Raji (cell line): ENCODE measurements around the gene ARIH2.

Experiments
- POLR2A ChIP-seq: IDR thresholded peaks from 2 replicates; pipeline ENCODE4 v1.6.1; 2011; ENCODE audit warnings: low read depth, low read length, control low read depth; ENCODE audit not compliant: insufficient read depth

Gene ARIH2

DNA sequence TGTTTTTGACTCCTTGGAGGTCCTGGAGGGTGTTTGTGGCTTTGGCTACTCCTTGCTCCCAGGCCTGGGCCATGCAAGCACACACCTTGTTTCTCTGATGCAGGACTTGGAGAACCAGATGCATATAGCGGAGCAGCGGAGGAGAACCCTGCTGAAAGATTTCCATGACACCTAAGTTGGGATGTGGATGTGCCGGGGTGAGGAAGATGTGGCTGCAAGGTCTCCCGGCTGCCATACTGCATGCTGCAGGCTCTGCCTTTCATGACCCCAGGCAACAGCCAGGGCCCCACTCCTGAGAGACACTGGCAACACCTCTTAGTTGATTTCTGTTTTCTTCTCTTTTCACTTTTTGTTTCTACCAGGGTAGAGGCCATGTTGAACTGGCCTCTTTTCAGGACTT is 64.5 kb downstream of the ARIH2 start:
- no peak for TF ChIP-seq POLR2A

DNA sequence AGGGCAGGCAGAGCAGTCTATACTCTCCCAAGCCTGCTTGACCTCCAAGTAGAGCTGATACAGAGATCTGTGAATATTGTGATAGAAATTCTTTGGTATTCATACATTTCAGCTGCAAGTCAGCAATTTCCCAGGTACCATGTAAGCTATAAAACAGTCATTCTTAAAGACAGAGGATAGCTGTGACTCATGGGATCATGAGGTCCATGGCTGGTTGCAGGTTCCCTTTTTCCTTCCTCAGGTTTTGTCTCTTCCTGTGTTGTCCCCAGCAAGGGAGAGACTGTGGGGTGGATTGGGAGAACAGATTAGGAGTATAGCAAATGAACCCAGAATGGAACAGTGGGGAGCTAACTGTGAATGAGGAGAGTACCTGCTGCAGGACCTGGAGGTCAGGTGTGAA is 66.0 kb downstream of the ARIH2 start:
- no peak for TF ChIP-seq POLR2A

DNA sequence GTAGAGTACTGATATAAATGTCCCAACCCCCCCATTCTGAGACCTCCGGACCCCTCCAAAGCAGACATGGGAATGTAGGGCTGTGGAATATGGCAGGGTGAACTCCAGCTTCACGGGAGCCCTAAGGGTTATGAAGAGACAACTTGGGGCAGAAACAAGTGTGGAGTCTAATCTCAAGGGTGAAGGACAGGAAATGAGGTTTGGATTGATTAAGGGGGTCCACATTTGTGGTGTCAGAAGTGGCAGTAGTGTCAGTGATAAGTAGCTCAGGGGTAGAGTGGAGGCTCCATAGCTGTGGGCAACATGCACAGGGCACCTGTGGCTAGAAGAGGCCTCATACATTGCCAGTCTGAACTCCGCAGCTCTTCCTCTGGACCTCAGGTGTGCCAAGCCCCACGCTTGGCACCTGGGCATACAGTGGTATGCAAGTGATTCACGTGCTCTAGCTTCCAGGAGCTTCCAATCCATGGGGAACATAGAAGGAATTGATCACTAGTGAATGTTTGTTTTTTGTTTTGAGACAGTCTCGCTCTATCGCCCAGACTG is 67.3 kb downstream of the ARIH2 start:
- no peak for TF ChIP-seq POLR2A

GRCh38 chr3:48989126-48989795 is 70.6 kb downstream of the ARIH2 start:
- no peak for TF ChIP-seq POLR2A

GRCh38 chr3:48989796-48990635 is 71.4 kb downstream of the ARIH2 start, which contains the start of gene P4HTM:
TSS of gene P4HTM (plus strand) at chr3:48990241. CDS start at chr3:48990257, 16 bp downstream.
- peak; percentile 63 for TF ChIP-seq POLR2A

DNA sequence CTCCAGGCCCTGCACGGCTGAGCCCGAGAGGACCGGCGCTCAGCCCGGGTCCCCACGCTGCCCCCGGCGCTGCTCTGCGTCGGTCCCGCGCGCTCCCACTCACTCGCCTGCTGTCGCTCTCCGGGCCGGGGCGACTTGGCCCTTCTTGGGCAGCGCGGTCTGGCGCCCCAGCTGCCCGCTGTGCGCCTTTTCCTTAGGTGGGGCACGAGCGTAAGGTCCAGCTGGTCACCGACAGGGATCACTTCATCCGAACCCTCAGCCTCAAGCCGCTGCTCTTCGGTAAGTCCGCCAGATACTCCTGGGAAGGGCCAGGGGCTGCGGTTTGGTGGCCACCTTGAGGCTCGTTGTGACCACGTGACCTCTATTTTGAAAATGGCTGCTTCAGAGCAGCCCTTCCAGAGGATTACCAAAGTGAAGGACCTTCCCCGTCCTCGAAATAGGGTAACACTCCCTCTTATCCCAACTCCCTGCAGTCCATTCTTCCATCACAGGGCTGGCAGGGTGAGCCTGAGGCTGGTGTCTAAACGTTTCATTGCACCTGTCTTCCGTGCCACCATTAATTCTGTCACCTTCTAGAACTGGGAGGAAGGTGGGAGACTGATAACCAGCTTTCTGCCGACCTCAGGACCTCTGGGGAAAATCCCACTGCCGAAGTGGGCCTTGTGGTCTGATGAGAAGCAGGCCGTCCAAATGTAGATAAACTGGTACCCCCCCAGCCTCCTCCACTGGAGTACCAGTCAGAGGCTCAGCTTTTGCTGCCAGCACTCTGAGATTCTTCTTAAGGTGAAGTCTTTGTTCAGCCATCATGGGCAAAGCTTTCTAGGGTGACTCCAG is 72.2 kb downstream of the ARIH2 start:
- no peak for TF ChIP-seq POLR2A

- no peak for TF ChIP-seq POLR2A
Measured at GRCh38 chr3:48991851-48992545, 73.4 kb downstream of the ARIH2 start.

GRCh38 chr3:48993834-48994233 is 75.2 kb downstream of the ARIH2 start:
- TF ChIP-seq POLR2A: no peak

DNA sequence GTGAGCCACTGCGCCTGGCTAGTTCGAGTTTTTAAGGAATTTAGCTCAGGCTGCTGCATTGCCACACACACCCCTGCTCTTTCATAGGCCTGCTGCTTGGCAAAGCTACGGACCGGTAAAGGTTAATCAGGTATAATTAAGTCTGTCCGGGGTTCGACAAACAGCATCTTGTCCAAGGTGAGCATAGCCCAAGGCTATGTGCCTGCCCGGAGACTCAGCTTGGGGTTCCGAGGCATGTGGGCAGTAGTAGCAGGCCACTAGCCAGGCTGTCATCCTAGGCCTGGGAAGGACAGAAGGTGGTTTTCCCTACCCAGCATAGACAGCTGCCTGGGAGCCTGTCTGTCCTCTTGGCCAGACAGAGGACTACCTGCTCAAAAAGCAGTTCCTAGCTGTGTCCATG is 78.0 kb downstream of the ARIH2 start:
- no peak for TF ChIP-seq POLR2A

GRCh38 chr3:48997102-48997635 is 78.5 kb downstream of the ARIH2 start:
- TF ChIP-seq POLR2A: no peak

- no peak for TF ChIP-seq POLR2A
Measured at GRCh38 chr3:48997714-48998637, 79.3 kb downstream of the ARIH2 start.

DNA sequence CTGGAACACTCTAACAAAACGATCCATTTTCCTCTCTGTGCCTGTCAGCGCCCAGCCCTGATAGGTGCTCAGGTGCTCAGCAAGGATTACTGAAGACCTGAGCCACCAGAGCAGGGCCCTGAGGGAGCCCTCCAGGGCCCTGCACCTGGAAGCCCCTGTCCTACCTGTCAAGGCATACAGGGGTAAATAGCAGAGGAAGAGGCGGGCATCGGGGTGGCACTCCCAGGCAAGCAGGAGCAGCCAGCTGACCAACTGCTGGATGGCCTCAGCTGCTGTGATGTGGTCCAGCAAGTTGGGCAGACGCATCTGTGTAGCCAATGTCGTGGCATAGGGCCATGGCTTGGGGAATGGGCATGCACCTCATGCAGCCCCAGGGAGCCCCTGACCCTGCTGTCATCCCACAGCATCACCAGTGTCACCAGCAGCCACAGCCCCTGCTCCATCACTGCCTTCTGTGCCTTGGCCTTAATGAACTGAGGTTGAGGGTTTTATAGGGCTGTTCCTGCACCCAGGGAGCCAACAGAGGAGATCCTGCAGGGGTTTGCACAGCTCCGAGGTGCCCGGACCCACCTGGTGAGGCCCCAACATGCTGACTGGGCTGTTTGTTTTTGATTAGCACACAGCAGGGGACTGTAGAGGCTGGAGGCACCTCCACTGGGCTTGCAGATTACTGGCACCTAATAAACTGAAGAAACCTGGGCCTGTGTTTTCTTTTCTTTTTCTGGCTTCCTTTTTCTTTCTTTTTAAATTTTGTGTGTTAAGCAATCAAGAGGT is 80.6 kb downstream of the ARIH2 start:
- TF ChIP-seq POLR2A: no peak

GRCh38 chr3:49001155-49001554 is 82.5 kb downstream of the ARIH2 start:
- no peak for TF ChIP-seq POLR2A
